GM21381 (cell line): ENCODE data around the gene ICE2.

Source experiments
- ATAC-seq: cut with Tn5 transposase; IDR thresholded peaks from one replicate; pipeline ENCODE4 v1.9.1; 2021; ENCODE audit warnings: mild to moderate bottlenecking, moderate library complexity; ENCODE audit not compliant: unreplicated experiment

Gene ICE2

DNA sequence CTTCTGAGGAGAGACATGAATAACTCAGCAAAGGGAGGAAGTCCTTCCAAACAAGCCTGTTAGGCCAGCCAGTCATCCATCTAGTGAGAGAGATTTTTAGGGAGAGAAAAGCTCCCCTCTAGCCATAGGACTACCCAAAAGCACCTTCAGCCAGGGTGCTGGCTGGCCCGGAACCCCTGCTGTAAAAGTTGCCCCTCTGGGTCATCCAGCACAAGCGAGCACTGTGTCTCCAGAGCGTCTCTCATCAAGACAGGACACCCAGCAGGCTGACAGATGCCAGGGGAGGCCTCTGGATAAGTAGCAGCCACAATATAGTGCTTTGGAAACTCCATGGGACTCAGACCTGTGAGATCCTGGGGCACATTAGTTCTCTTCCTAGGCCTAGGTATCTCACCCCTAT lies 105.6 kb downstream of the ICE2 start:
- no peak for ATAC-seq

DNA sequence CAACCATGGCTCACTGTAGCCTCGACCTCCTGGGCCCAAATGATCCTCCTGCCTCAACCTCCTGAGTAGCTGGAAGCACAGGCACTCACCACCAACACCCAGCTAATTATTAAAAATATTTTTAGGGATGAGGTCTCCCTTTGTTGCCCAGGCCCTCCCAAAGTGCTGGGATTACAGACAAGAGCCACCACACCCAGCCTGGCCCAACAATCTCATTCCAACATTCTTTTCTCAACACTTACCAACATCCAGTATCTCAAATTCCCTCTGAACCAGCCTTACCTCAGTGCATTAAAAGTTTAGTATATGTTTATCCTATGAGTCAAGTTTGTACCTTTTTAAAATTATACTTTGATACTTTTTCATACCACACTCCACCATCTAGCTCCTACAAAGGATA lies 106.2 kb downstream of the ICE2 start:
- ATAC-seq: no peak

DNA sequence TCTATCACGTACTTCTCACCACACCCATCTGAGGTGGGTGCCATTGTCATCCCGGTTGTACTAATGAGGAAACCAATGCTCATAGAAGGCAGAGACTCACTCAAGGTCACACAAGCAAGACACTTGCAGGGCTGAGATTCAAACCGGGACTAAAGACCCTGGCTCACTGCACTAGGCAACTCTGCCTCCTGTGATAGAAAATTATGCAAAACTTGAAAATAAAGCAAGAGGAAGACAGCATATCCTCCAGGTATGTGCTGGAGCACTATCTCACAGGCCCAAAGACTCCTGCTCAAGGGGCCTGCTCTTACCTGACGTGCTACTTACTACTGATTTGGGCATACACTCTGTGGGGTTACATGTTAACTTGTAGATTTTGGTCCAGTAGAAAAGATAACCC lies 106.7 kb downstream of the ICE2 start:
- ATAC-seq: no peak

DNA sequence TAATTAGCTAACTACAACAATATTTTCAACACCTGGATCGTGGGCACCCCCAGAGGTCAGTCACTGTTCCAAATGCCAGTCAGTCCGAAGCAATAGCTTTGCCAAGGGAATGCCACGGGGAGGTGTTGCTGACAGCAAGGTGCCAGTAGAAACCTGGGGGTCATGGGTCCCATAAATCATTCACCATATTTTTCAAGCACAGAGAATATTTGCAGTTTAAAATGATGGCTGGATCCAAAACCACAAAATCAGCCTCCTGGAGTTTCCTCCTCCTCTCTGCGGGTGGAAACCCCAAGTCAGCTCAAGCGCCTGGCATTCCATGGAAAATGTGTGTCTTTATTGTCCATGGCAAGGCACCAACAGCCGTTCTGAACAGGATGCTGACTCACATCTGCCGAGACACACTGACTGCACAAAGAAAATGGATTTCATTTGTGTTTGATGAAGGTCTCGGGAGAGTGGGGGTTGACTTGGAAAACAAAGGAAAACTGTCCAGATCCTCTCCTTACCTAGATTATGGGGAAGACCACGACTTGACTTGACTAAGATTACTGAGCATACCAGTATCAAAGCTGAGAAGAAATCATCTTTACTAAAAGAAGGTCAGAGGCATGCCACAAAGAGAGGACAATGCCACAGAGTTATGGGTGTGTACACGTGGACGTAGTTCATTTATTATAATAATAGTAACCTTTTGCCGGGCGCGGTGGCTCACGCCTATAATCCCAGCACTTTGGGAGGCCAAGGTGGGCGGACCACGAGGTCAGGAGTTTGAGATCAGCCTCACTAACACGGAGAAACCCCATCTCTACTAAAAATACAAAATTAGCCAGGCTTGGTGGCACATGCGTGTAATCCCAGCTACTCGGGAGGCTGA lies 107.5 kb downstream of the ICE2 start:
- no peak for ATAC-seq

DNA sequence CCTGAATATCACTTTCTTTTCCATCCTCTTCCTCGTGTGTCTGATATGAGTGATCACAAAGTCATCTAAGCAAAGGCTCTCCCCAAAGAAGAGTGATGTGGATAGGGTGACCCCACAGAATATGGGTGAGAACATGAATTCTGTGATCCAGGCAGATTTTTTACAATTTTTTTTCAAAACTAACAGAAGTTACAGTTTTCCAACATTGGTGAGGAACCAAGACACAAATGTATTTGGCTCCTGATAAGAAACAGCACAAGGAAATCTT lies 108.1 kb downstream of the ICE2 start:
- no peak for ATAC-seq

DNA sequence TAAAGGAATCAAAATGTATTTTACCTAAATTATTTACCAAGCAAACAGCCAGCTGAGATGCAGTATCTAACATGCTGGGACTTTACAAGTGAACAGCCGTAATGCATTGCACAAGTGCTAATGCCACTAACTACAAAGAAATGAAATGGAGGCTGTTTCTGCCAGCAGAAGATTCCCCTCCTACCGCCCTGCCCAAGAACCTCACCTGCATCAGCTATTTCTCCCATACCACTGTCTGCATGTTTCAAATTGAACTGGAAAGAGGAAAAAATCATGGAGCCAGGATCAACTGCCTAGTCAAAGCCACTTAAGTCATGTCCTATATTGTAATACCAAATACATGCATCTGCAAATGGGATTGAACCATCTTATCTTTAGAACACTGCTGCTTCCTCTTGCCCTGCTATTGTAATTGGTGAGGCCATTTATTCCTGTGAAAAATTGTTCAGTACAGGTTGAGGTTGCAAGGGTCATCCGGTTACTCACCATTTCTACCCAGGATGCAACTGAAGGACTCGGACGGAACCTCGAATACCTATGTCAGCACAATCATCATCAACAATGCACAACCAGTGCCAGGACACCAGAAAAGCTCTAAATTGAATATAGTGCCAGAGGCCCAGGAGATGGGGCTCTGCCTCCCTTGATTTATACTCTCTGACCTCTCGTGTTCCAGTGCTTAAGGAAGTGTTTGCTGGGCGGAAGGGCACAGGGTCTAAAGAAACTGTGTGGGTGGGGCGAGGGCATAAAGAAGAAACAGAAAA lies 108.7 kb downstream of the ICE2 start:
- ATAC-seq: no peak

DNA sequence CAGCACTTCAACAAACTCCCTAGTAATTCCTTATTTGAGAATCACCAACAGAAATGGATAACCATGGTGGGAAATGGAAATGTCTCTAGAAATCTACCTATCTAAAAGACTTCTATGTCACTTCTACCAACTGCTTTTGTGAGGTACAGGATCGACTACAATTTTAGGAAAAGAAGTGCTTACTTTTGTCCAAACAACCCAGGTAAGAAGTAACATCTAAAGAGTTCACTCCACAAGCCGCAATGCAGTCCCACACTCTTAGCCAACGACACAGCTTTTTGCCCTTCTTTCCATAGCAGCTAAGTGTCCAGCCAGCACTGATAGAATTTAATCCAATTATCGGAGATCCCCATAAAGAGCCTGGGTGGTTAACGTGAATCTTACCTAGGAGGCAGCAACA lies 109.2 kb downstream of the ICE2 start:
- no peak for ATAC-seq
